Measurements from ENCODE around the gene RBP5.

DNA sequence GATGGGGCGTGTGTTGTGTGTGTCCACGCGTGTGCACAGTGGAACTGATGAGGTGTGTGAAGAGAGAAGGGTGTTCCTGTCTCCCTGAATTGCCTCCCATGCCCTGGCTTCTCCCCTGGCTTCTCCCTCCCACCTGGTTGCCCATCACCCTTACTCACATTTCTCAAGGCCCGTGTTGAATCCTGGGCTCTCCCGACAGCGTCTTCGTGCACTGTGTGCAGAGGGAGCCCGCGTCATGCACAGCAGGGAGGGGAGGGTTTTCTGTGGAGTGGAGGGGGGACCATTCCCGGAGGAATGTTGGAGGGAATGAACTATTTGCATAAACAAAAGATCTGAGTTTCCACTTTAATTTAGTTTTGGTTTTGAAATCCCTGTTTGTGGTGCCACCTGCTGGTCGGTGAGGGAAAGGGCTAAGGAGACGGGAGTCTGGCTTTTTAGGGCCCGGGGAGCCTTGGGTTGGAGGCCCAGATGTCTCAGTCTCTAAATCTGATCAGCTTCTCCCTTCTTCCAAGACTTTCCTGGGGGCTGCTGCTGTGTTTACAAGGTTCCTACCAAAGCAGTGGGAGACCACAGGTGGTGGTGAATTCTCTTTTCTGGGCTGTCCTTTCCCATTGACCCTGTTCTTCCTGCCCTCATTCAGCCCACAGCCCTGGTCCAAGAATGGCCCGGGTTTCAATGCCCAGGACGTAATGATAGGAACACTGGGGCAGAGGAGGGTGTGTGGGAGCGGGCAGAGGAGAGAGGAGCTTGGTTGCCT is 36.3 kb downstream of the RBP5 start, which contains the start of gene C1R:
- no peak for TF ChIP-seq POLR2AphosphoS5 (IDR thresholded peaks at IDR 0.05; ENCODE audit: low read depth)
- TF ChIP-seq, protein P1, sequence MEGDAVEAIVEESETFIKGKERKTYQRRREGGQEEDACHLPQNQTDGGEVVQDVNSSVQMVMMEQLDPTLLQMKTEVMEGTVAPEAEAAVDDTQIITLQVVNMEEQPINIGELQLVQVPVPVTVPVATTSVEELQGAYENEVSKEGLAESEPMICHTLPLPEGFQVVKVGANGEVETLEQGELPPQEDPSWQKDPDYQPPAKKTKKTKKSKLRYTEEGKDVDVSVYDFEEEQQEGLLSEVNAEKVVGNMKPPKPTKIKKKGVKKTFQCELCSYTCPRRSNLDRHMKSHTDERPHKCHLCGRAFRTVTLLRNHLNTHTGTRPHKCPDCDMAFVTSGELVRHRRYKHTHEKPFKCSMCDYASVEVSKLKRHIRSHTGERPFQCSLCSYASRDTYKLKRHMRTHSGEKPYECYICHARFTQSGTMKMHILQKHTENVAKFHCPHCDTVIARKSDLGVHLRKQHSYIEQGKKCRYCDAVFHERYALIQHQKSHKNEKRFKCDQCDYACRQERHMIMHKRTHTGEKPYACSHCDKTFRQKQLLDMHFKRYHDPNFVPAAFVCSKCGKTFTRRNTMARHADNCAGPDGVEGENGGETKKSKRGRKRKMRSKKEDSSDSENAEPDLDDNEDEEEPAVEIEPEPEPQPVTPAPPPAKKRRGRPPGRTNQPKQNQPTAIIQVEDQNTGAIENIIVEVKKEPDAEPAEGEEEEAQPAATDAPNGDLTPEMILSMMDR (IDR thresholded peaks at IDR 0.05; ENCODE audit: insufficient read depth, low read length): peak; percentile 86
- TF ChIP-seq GABPA (IDR thresholded peaks at IDR 0.05; ENCODE audit: low read depth): no peak
- TF ChIP-seq, protein P2, sequence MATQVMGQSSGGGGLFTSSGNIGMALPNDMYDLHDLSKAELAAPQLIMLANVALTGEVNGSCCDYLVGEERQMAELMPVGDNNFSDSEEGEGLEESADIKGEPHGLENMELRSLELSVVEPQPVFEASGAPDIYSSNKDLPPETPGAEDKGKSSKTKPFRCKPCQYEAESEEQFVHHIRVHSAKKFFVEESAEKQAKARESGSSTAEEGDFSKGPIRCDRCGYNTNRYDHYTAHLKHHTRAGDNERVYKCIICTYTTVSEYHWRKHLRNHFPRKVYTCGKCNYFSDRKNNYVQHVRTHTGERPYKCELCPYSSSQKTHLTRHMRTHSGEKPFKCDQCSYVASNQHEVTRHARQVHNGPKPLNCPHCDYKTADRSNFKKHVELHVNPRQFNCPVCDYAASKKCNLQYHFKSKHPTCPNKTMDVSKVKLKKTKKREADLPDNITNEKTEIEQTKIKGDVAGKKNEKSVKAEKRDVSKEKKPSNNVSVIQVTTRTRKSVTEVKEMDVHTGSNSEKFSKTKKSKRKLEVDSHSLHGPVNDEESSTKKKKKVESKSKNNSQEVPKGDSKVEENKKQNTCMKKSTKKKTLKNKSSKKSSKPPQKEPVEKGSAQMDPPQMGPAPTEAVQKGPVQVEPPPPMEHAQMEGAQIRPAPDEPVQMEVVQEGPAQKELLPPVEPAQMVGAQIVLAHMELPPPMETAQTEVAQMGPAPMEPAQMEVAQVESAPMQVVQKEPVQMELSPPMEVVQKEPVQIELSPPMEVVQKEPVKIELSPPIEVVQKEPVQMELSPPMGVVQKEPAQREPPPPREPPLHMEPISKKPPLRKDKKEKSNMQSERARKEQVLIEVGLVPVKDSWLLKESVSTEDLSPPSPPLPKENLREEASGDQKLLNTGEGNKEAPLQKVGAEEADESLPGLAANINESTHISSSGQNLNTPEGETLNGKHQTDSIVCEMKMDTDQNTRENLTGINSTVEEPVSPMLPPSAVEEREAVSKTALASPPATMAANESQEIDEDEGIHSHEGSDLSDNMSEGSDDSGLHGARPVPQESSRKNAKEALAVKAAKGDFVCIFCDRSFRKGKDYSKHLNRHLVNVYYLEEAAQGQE (IDR thresholded peaks at IDR 0.05; ENCODE audit: insufficient replicate concordance, low read depth): no peak

Data from HL-60 (cell line).